GM19468 (cell line): Measurements from ENCODE around the gene TMEM190.

Experiments
- ATAC-seq: cut with Tn5 transposase; IDR thresholded peaks from one replicate; pipeline ENCODE4 v1.9.1; 2021; ENCODE audit warnings: mild to moderate bottlenecking, moderate library complexity, moderate number of reproducible peaks; ENCODE audit not compliant: unreplicated experiment; ENCODE audit errors: extremely low read depth

TMEM190 gene

DNA sequence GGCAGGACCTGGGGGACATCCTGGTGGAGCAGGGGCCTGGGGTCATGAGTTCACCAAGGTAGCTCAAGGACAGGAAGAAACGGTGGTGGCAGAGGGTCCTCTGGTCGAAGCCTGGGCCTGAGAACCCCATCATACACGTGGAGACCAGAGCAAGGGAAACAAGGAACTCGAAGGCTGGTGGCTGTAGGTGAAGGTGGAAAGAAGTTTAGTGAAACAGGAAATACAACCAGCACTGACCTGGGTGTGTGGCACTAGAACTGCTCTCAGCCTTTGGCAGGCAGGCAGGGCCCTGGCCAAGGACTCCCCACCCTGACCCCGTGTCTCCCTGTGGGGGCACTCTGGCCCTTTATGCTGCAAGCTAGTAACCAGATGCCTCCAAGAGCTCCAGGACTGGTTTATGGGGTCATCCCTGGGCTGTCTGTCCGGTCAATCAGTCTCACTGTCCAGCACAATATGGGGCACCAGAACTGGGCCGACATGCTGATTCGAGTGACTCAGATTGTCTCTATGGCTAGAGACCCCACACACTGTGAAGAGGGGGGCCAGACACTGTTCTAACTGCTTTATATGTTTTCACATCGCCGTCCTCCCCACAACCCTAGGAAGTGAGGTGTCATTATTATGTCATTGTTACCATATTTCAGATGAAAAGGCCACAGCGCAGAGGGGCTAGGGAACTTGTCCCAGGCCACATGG, 25.9 kb upstream of the TMEM190 start:
- ATAC-seq = no peak

DNA sequence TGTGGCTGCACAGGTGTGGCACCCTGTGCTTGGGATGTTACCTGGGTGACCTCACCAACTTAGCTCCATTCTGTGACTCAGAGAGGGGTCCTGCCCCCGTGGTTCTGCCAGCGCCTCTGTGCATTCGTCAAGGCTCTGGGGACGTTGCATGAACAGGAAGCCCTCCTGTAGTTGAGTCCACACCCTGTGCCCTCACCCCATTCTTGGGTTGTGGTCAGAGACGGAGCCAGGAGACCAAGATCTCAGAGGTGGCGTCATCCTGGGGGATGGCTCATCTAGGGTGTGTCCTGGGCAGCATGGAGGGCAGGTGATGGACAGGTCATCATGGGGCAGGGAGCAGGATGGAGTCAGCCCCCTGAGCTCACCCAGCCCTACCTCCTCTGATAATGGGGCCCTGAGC, 24.6 kb upstream of the TMEM190 start:
- ATAC-seq = no peak

DNA sequence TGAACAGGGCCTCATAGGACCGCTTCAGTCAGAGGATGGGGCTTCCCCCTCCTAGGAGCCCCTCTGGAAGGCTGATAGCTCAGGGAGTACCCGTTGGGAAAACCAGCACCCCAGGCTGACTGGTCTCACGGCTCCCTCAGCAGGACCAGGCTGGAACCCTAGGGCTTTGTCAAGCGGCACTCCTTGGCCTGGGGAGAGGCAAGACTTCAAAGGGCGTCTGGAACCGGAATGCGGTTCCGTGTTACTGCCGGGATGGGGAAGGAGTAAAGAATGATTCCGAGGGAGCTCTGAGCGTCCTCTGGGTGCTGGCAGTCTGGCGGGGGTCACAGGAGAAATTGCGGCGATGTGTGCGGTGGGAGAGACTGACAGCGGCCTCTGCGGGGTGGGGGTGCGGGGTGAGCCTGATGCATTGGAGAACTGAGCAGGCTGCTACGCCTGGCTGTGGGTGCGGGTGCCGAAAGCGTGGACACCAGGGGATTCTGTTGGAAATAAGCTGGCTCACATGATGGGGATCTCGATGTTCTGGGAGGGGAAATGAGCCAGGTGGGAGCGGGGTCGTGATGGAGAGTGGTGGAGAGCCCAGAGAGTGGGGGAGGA, 24.0 kb upstream of the TMEM190 start:
- no peak for ATAC-seq

DNA sequence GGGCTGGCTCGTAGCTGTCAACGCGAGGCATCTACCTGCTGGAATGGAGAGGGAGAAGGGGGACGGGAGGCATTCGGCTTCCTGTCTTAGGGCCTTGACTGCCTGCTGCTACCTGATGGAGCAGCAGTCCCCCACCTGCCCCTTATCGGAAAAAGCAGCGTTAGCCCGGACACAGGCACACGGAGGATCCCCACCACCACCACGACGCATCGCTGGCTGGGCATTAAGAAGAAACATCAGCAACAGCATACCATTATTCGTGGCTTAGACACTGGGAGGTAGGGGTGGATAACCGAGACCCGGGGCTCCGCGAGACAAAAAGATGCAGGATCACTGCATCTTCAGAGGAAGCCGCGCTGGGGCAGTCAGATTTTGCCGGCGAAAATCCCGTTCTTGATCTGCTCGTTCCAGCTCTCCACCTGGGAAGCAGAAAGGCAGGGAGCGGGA, 23.2 kb upstream of the TMEM190 start:
- ATAC-seq = no peak

DNA sequence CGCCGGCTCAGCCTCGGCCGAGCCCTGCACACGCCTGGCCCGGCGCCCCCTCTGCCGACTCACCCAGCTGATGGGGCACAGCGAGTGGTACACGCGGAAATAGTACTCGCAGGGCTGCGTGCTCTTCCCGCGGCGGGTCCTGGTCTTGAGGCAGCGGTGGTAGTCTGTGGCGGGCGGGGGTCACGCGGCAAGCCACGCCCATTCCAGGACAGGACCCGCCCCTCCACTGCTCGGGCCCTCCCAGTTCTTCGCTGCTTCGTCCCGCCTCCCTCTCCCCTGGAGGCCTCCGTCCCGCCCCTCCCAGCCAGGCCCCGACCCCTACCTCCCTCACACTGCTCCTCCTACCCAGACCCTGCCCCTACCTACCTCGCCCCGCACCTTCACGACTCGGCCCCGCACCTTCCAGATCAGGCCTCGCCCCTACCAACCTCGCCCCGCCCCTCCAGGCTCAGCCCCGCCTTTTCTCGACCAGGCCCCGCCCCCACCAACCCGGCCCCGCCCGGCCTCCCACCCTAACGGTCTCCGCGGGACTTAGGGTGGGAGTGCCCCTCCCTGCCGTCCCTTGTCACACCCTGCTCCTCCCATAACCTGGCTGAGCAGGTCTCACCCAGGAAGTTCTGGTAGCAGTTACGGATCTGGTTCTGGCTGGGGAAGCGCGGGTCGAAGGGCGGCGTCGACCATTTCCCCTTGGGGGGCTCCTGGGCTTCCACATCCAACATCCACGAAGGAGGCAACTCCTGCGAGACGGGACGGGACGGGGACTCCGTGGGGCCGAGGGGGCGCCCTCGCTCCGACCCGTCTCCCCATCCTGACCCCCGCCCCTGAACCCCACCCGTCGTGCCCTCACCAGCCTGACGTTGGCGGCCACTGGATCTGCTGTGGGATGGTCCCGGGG, 22.6 kb upstream of the TMEM190 start:
- no peak for ATAC-seq

DNA sequence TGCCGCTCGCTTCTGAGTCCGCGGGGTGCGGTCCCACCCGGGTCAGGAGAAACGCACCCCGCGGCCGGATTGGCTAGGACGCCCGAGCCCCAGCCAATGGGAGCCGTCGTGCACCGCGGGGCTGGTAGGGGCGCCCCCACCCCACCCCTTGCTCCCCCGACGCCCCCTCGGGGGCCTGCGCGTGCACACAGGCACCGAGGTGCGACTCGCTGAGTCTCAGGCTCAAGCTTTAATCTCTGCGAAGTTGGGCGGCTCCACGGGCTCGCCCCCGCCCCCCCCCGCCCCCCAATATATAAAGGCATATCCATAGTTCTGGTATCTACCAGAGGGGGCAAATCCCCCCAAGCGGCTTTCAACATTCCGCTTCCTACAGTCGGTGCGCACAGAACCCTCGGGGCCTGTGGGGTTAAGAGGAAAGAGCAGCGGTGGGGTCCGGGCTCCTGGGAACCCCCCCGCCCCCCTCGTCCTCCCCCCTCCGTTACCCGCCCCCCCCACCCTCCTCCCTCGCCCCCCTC, 21.9 kb upstream of the TMEM190 start, which contains the start of gene COX6B2:
TSS of gene COX6B2 (minus strand) at position 22 of the 515 bp plus-strand sequence. CDS start 198 bp downstream, outside the sequence.
- ATAC-seq = no peak

DNA sequence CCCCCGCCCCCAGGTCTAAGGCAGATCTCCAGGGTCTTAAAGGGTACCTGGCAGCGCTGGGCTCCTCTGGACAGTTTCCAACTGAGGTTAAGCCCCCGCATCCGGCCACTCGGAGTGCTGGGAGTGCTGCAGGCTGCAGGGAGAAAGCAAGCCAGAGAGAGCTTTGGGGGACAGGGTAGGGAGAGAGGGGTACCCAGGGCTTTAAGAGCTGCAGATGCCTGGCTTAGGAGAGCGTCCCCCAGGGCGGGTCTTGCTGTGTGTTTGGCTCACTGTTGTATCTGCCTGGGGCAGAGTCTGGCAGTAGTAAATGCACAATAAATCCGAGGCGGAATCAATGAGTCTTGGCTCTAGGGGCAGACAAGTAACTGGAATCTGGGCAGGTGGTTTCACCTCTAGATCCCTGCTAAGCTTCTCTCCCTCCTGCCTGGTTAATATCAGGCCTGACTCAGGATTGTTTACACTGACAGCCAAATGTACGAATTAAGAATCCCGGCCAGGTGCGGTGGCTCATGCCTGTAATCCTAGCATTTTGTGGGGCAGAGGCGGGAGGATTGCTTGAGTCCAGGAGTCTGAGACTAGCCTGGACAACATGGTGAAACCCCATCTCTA, 21.3 kb upstream of the TMEM190 start:
- ATAC-seq = no peak

DNA sequence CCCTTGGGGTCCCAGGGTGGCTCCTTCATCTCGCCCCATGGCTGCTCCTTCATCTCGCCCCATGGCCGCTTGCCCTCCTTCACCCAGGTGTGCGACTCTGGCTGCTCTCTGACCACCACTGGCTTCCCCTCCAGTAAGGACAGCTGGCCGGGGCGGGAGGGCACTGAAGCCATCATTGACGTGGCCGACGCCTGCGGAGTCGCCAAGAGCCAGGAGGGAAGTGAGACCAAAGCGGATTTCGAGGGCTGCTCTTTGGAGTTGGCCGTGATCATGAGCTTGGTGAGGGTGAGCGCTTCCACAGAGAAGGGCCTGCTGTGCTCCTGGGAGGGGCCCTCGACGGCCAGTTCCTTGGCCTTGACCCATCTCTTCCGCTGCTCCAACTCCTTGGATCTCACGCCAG, 18.1 kb upstream of the TMEM190 start:
- ATAC-seq = no peak

DNA sequence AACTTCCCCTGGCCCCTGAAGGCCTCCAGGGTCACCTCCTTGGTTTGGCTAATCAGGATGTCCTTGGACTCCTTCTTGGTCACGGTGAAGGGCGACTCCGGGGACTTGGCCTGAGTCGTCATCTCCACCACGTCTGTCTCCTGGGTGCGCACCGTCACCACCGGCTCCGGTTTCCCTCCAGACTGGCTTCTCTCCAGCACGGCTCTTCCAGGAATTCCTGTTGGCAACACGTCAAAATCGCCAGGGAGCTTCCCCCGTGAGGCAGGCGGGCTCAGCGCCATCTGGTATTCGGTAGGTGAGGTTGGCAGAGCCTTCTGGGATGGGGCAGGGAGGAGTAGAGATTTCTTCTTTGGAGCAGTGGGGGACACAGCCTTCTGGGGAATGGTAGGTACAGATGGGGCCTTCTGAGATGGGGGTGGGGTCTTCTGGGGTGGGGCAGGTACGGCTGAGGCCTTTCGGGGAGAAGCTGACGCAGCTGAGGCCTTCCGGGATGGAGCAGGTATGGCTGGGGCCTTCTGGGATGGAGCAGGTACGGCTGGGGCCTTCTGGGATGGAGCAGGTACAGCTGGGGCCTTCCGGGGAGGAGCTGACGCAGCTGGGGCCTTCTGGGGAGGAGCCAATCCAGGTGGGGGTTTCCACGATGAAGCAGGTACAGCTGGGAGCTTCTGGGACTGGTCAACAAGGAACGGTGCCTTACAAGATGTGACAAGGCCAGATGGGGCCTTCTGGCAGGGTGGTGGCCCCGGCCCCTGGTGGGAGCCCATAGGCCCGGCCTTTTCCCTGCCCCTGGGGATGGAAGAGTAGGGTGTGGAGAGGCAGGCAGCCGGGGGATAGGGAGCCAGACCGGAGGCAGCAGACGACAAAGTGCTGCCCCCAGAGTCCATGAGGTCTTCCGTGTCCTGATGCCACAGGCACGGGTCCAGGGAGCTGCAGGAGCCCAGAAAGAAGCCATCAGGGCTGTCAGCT, 17.4 kb upstream of the TMEM190 start:
- no peak for ATAC-seq

DNA sequence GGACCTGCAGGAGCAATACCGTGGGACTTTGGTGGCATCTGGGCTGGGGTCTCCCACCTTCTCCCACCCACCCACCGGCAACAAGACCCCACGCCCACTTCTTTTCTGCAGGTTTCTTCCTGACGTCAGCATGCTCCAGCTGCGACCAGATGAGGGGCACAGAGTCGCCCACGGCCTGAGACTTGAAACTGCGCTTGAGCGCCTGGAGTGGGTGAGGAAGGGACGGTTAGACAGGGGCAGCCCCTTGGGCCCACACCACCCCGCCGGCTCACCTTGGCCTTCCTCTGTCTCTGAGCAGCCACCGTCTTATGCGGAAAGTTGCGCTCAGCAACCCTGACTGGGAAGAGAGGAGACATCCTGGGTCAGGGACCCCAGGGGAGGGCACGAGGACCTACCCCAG, 15.7 kb upstream of the TMEM190 start:
- ATAC-seq = no peak

DNA sequence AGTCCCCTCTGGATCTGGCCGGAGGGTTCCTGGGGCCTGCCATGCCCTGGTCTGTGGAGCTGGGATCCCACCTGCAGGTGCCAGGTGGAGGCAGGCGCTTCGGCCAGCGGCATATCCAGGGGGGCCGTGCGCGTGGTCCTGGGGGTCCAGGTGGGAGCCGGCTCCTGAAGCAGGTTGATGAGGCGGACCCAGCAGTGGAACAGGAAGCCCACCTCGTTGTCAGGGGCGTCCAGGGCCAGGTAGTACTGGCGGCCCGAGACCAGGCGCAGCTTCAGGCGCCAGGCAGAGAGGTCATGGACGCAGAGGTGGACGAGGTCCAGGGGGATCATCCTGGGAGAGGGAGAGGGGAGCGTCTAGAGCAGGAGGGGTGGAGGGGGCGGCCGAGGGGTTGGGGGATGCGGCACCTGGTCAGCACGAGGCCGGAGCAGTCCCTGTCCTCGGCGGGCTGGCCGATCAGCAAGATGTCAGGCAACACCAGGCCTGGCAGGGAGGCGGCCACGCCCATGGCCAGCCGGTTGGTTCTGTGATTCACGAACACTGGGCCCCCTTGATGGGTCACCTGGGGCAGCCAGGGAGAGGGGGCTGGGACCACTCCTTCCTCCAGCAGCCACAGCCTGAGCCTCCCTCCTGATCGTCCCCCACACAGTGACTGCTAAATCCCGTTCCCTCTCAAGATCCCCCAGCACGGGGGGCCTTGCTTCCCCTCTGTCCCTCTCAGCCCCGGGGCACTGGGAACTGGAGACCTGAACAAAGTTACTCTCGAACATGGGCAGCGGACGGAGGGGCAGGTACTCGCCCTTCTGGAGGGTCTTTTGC, 14.2 kb upstream of the TMEM190 start:
- ATAC-seq = no peak

DNA sequence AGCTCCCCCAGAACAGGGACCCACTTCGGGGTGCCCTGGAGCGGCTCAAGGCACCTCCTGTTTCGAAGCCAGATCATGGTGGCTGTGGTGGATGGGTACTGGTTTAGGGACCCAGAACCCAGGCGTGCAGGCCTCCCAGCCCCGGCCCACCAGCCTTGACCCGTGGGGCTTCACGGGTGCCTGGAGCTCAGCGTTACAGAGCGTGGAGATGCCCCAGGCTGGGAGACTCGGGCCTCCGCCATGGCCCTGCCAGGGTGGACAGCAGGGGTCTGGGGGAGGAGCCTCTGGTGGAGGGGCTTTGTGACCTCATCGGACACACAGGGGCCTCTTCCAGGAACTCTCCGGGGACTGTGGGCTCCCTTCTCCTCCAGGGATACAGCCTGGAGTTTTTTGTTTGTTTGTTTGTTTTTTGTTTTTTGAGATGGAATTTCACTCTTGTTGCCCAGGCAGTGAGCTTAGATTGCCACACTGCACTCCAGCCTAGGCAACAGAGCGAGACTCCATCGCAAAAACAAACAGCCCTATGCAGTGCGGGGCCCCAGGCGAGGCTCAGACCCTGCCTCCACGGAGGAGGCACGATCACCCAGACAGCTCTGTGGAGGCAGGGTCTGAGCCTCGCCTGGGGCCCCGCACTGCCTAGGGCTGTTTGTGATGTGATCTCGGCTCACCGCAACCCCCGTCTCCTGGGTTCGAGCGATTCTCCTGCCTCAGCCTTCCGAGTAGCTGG, 13.5 kb upstream of the TMEM190 start, which contains the start of gene GARIN5B:
TSS of gene GARIN5B (minus strand) at position 271 of the 727 bp plus-strand sequence. CDS start at position 77, 194 bp downstream.
- no peak for ATAC-seq

DNA sequence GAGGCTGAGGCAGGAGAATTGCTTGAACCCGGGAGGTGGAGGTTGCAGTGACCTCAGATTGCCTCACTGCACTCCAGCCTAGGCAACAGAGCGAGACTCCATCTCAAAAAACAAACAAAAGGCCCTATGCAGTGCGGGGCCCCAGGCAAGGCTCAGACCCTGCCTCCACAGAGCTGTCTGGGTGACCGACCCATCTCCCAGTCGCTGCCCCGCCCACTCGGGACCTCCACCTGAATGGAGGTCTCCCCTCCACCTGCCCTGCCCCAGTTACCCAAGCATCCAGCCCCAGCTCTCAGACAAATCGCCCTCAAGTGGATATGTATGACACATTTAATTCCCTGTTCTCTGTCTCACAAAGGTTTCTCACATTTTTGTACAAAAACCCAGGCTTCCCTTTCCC, 11.4 kb upstream of the TMEM190 start:
- ATAC-seq = no peak

DNA sequence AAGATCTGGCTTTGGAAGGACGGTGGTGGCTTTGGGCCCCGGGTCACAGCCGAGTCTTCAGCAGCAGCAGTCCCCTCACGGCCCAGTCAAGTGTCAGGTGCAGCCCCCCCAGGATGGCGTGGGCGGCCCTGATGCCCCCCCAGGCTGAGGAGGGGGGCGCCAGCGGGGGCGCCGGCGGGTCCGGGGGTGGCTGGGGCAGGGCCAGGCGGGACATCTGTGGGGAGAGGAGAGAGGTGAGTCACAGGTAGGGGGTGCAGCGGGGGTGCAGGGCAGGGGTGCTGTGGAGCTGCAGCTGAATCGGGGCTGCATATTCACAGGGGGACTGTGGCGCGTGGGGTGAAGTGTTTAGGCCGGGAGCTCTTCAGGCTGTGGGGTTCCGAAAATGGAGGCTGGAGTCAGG, 10.7 kb upstream of the TMEM190 start:
- no peak for ATAC-seq

DNA sequence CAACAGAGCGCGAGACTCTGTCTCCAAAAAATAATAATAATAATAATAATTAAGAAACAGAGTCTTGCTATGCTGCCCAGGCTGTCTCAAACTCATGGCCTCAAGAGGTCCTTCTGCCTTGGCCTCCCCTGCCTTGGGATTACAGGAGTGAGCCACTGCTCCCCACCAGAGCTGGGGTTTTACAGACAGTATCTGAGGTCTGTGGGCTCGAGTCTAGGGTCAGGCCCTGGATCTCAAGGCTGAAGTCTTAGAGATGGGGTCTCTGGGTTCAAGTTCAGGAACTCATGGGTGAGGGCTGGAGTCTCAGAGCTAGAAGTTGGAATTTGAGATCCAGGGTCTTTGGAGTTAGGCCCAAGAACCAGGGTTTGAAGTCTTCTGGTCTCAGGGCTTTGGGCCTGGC, 9.8 kb upstream of the TMEM190 start:
- no peak for ATAC-seq

DNA sequence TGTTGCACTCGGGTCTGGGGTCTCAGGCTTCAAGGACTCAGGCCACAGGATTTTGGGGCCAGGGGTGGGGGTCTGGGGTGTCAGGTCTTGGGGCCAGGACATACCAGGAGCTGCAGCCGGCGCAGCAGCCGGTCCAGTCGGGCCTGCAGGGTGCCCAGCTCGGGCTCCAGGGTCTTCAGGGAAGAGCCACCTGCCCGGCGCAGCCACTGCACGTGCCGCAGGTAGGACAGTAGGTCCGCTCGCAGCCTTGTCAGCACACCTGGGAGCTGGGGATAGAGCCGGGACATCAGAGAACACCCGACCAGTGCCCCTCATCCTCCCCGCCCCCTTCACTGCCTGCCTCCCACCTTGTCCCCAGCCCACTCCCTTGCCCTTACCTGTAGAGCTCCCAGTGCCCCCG, 8.5 kb upstream of the TMEM190 start:
- no peak for ATAC-seq

DNA sequence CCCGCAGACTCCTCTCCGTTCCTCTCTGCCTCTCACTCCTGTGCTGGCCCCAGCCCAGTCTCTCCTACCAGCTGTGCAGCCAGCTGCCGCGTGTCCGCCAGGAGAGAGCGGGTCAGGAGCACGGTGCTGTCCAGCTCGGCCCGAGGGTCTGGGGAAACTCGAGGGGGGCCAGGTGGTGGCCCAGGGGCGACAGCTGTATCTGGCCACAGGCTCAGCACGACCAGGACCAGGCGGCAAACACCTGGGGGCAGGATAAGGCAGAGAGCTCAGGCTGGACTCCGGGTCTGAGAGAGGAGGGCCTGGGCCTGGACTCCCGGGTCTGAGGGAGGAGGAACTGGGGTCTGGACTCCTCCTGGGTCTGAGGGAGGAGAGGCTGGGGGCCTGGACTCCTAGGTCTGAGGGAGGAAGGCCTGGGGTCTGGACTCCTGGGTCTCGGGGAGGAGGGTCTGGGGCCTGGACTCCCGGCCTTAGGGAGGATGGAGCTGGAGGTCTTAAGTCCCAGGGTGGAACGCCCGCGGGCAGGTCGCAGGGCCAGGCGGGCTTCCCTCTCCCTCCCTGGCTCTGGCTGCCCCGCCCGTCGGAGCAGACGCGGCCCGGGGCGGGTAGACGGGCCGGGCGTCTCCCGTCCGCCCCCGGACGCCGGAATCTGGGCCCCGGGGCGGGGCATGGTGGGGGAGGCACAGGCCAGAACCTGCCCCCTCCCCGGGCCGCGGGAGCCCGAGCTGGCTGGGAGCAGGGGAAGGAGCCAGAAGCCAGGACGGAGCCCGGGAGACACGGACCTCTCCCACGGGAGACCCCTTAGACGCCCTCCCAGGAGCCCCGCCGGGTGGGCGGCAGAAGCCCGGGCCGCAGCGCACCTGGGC, 7.7 kb upstream of the TMEM190 start:
- ATAC-seq = no peak
